GM23338 (cell line): Measurements from ENCODE around the gene CCNY.

Experiments
- CTCF ChIP-seq, 2 experiments: fragments of 200-600 bp in 1 of 2; sonication (generic) in 1 of 2; conservative IDR thresholded peaks; 2 replicates each; pipeline versions ENCODE4 v1.5.1 to v1.6.1; 2016 to 2017; ENCODE audit warnings: antibody characterized with exemption in 2 of 2, low read depth in 2 of 2, mild to moderate bottlenecking in 2 of 2, moderate library complexity in 1 of 2
- EZH2 ChIP-seq: fragments of 200-600 bp; sonication (generic); IDR thresholded peaks from one replicate; pipeline ENCODE4 v1.8.0; 2017; ENCODE audit warnings: antibody characterized with exemption, mild to moderate bottlenecking, low read depth; ENCODE audit not compliant: unreplicated experiment
- EZH2phosphoT487 ChIP-seq: fragments of 200-600 bp; sonication (generic); IDR thresholded peaks from one replicate; pipeline ENCODE4 v1.8.1; 2018; ENCODE audit warnings: antibody characterized with exemption; ENCODE audit not compliant: unreplicated experiment
- POLR2AphosphoS5 ChIP-seq: IDR thresholded peaks from 2 replicates; pipeline ENCODE4 v1.6.1; 2016; ENCODE audit warnings: antibody characterized with exemption, low read depth
- REST ChIP-seq: IDR thresholded peaks from one replicate; pipeline ENCODE4 v1.6.1; 2018; ENCODE audit warnings: antibody characterized with exemption; ENCODE audit not compliant: unreplicated experiment

- TF ChIP-seq EZH2phosphoT487 (no peak), POLR2AphosphoS5 (no peak), CTCF (conservative IDR thresholded peaks at IDR 0.05; ENCODE audit: low read depth in 2 of 2) (no peak), REST (no peak), EZH2 (no peak)
These were observed 128.6 kb downstream of the CCNY start for GRCh38 chr10:35464825-35465456.
